Activated CD4-positive, alpha-beta memory T cell treated with anti-CD3 and anti-CD28 coated beads, Interleukin-2, amount 10 ng/mL, durations not matched to agents 7 days and 5 days (primary cell): ENCODE data around the gene RNF144A. TPM values are rescaled to one million over a fixed set of nuclear protein-coding genes. Genes with fewer than 3 reads are reported as not detected.

Experiments used
- CTCF ChIA-PET: fragments of 350-600 bp; sonication (Branson Sonifier 250); formaldehyde crosslinking; loops from one replicate; lab custom pipeline; 2021; ENCODE audit warnings: antibody characterized with exemption, inconsistent platforms; lab: Charles Lee
- POLR2A ChIA-PET: fragments of 350-600 bp; sonication (Branson Sonifier 250); formaldehyde crosslinking; loops from one replicate; lab custom pipeline; 2021; ENCODE audit warnings: antibody characterized with exemption; lab: Charles Lee
- DNase-seq: peaks from one replicate; pipeline ENCODE4 v3.0.0-alpha.2; 2020
- H3K27ac Mint-ChIP-seq: one replicate; pipeline ENCODE4 v1.8.0; 2021; ENCODE audit warnings: mild to moderate bottlenecking, mixed read lengths
- H3K27me3 Mint-ChIP-seq: one replicate; pipeline ENCODE4 v1.8.0; 2021; ENCODE audit warnings: mixed read lengths
- H3K36me3 Mint-ChIP-seq: one replicate; pipeline ENCODE4 v1.8.0; 2021; ENCODE audit warnings: low read depth, mixed read lengths
- H3K4me1 Mint-ChIP-seq: one replicate; pipeline ENCODE4 v1.8.0; 2021; ENCODE audit warnings: mixed read lengths
- H3K4me3 Mint-ChIP-seq: one replicate; pipeline ENCODE4 v1.8.0; 2021; ENCODE audit warnings: mild to moderate bottlenecking, mixed read lengths
- H3K9me3 Mint-ChIP-seq: one replicate; pipeline ENCODE4 v1.8.0; 2021; ENCODE audit warnings: mixed read lengths
- total RNA-seq, 2 experiments: library from RNA; stranded (reverse); gene quantifications; one replicate each; pipeline ENCODE4 v1.2.3, GENCODE V29; 2021

The RNF144A gene
- total RNA-seq, 2 experiments from 2014 or later = 20.0 to 21.0 TPM

GRCh38 chr2:6909431-6910385, 7.5 kb upstream of the RNF144A start:
- ChIA-PET CTCF (interaction anchor here (0.7 to 6.3 kb wide), 7 partner anchors 7 to 47 kb away, joined by 3 to 29 read pairs (median 6); partner anchors contain the start of genes CMPK2 and RSAD2), POLR2A (interaction anchor here (0.7 to 5.1 kb wide), 9 partner anchors 9 to 109 kb away, joined by 3 to 51 read pairs (median 9); partner anchors contain the start of genes CMPK2 and RSAD2)
- peak overlapping the region; percentile 25 for H3K4me3 Mint-ChIP-seq
- H3K27me3 Mint-ChIP-seq = peaks cover 56% of the 10 kb centered on the region
- H3K4me1 Mint-ChIP-seq = peaks cover 81% of the 10 kb centered on the region
- DNase-seq = peak; percentile 66
- peak overlapping the region; percentile 67 for H3K27ac Mint-ChIP-seq
- peaks cover 77% of the 10 kb centered on the region for H3K36me3 Mint-ChIP-seq
- peaks cover 28% of the 10 kb centered on the region for H3K9me3 Mint-ChIP-seq

- Mint-ChIP-seq H3K4me1 (peaks cover 80% of the 10 kb centered on the region), H3K27ac (no peak overlapping the region), H3K9me3 (peaks cover 23% of the 10 kb centered on the region), H3K4me3 (no peak overlapping the region), H3K36me3 (peaks cover 70% of the 10 kb centered on the region), H3K27me3 (peaks cover 68% of the 10 kb centered on the region)
- CTCF ChIA-PET = interaction anchor here (6.3 kb wide), 1 partner anchor 33 kb away, joined by 29 read pairs; the partner anchor contains the start of gene RSAD2
- DNase-seq = no peak
- POLR2A ChIA-PET = interaction anchor here (0.8 to 5.1 kb wide), 4 partner anchors 32 to 46 kb away, joined by 3 to 51 read pairs (median 7); partner anchors contain the start of genes CMPK2 and RSAD2
These were observed 5.5 kb upstream of the RNF144A start for GRCh38 chr2:6911721-6912120.

GRCh38 chr2:6913415-6914157, 3.6 kb upstream of the RNF144A start:
- ChIA-PET POLR2A (interaction anchor here (1.5 kb wide), 1 partner anchor 33 kb away, joined by 3 read pairs; no protein-coding TSS in a partner anchor), CTCF (interaction anchor here (1.1 to 6.3 kb wide), 4 partner anchors 16 to 45 kb away, joined by 3 to 29 read pairs (median 6); partner anchors contain the start of gene RSAD2)
- H3K27me3 Mint-ChIP-seq = peaks cover 54% of the 10 kb centered on the region
- H3K4me1 Mint-ChIP-seq = peaks cover 63% of the 10 kb centered on the region
- peak overlapping the region; percentile 6 for H3K27ac Mint-ChIP-seq
- H3K36me3 Mint-ChIP-seq = peaks cover 52% of the 10 kb centered on the region
- peaks cover 16% of the 10 kb centered on the region for H3K9me3 Mint-ChIP-seq
- peak; percentile 31 for DNase-seq
- H3K4me3 Mint-ChIP-seq = no peak overlapping the region

- H3K4me3 Mint-ChIP-seq = no peak overlapping the region
- peaks cover 60% of the 10 kb centered on the region for H3K4me1 Mint-ChIP-seq
- H3K36me3 Mint-ChIP-seq = peaks cover 51% of the 10 kb centered on the region
- no peak overlapping the region for H3K27ac Mint-ChIP-seq
- peaks cover 11% of the 10 kb centered on the region for H3K9me3 Mint-ChIP-seq
- CTCF ChIA-PET = interaction anchor here (0.9 to 1.5 kb wide), 4 partner anchors 18 to 129 kb away, joined by 3 to 5 read pairs (median 4); no protein-coding TSS in a partner anchor
- H3K27me3 Mint-ChIP-seq = peaks cover 58% of the 10 kb centered on the region
- POLR2A ChIA-PET = interaction anchor here (0.8 to 2.6 kb wide), 3 partner anchors 9 to 48 kb away, joined by 3 to 20 read pairs (median 4); partner anchors contain the start of gene CMPK2
- DNase-seq = no peak
These were observed 2.4 kb upstream of the RNF144A start for GRCh38 chr2:6914828-6915227.

- Mint-ChIP-seq H3K27me3 (peaks cover 54% of the 10 kb centered on the region), H3K36me3 (peaks cover 47% of the 10 kb centered on the region), H3K4me1 (peaks cover 54% of the 10 kb centered on the region), H3K4me3 (no peak overlapping the region), H3K27ac (no peak overlapping the region), H3K9me3 (peaks cover 11% of the 10 kb centered on the region)
- POLR2A ChIA-PET = interaction anchor here (1.1 to 2.6 kb wide), 3 partner anchors 10 to 49 kb away, joined by 3 to 20 read pairs (median 4); partner anchors contain the start of gene CMPK2
- CTCF ChIA-PET = interaction anchor here (0.9 to 4.2 kb wide), 10 partner anchors 7 to 146 kb away, joined by 3 to 24 read pairs (median 8); partner anchors contain the start of genes CMPK2 and RSAD2
- DNase-seq = no peak
These were observed 1.8 kb upstream of the RNF144A start for GRCh38 chr2:6915399-6915798.

- ChIA-PET CTCF (interaction anchor here (0.6 to 4.2 kb wide), 18 partner anchors 8 to 1764 kb away, joined by 3 to 24 read pairs (median 4); partner anchors contain the start of genes CMPK2 and RSAD2), POLR2A (interaction anchor here (0.5 to 2.8 kb wide), 5 partner anchors 10 to 931 kb away, joined by 3 to 21 read pairs (median 11); partner anchors contain the start of genes CMPK2 and RSAD2)
- H3K27ac Mint-ChIP-seq = no peak overlapping the region
These were observed 988 bp upstream of the RNF144A start for GRCh38 chr2:6916224-6916623.

GRCh38 chr2:6916736-6917070, 509 bp upstream of the RNF144A start:
- CTCF ChIA-PET = interaction anchor here (0.7 to 4.2 kb wide), 18 partner anchors 8 to 144 kb away, joined by 3 to 24 read pairs (median 4); partner anchors contain the start of genes CMPK2 and RSAD2
- H3K27me3 Mint-ChIP-seq = peaks cover 43% of the 10 kb centered on the region
- POLR2A ChIA-PET = interaction anchor here (1.1 to 2.8 kb wide), 4 partner anchors 11 to 50 kb away, joined by 3 to 21 read pairs (median 16); partner anchors contain the start of genes CMPK2 and RSAD2
- peaks cover 44% of the 10 kb centered on the region for H3K4me1 Mint-ChIP-seq
- DNase-seq = no peak
- no peak overlapping the region for H3K27ac Mint-ChIP-seq
- H3K9me3 Mint-ChIP-seq = peaks cover 4% of the 10 kb centered on the region
- peaks cover 34% of the 10 kb centered on the region for H3K36me3 Mint-ChIP-seq
- peak overlapping the region; percentile 60 for H3K4me3 Mint-ChIP-seq

More at GRCh38 chr2:6916224-6916623, 988 bp upstream of the RNF144A start:
- DNase-seq = no peak
- H3K9me3 Mint-ChIP-seq = peaks cover 7% of the 10 kb centered on the region
- peak overlapping the region; percentile 60 for H3K4me3 Mint-ChIP-seq
- peaks cover 46% of the 10 kb centered on the region for H3K4me1 Mint-ChIP-seq
- H3K36me3 Mint-ChIP-seq = peaks cover 39% of the 10 kb centered on the region
- H3K27me3 Mint-ChIP-seq = peaks cover 48% of the 10 kb centered on the region

- peaks cover 25% of the 10 kb centered on the region for H3K36me3 Mint-ChIP-seq
- H3K27ac Mint-ChIP-seq = peak overlapping the region; percentile 59
- POLR2A ChIA-PET = interaction anchor here (0.7 to 3.4 kb wide), 8 partner anchors 8 to 777 kb away, joined by 3 to 21 read pairs (median 6); partner anchors contain the start of genes CMPK2 and RSAD2
These were observed 679 bp downstream of the RNF144A start for GRCh38 chr2:6917761-6918421.

GRCh38 chr2:6919901-6920742, 2.9 kb downstream of the RNF144A start:
- H3K4me3 Mint-ChIP-seq = no peak overlapping the region
- ChIA-PET CTCF (interaction anchor here (0.9 to 4.2 kb wide), 4 partner anchors 23 to 122 kb away, joined by 3 to 24 read pairs (median 10); partner anchors contain the start of genes CMPK2 and RSAD2), POLR2A (interaction anchor here (1.0 to 3.4 kb wide), 4 partner anchors 10 to 55 kb away, joined by 3 to 20 read pairs (median 11); partner anchors contain the start of gene CMPK2)
- H3K36me3 Mint-ChIP-seq = peaks cover 14% of the 10 kb centered on the region
- no peaks in the 10 kb centered on the region for H3K9me3 Mint-ChIP-seq
- DNase-seq = no peak
- H3K27me3 Mint-ChIP-seq = peaks cover 19% of the 10 kb centered on the region
- H3K4me1 Mint-ChIP-seq = peaks cover 25% of the 10 kb centered on the region
- H3K27ac Mint-ChIP-seq = no peak overlapping the region

More at GRCh38 chr2:6917761-6918421, 679 bp downstream of the RNF144A start:
- peak overlapping the region; percentile 59 for H3K4me3 Mint-ChIP-seq
- H3K27me3 Mint-ChIP-seq = peaks cover 33% of the 10 kb centered on the region
- H3K4me1 Mint-ChIP-seq = peaks cover 38% of the 10 kb centered on the region
- CTCF ChIA-PET = interaction anchor here (0.7 to 4.2 kb wide), 11 partner anchors 8 to 126 kb away, joined by 3 to 24 read pairs (median 4); partner anchors contain the start of genes CMPK2 and RSAD2
- no peaks in the 10 kb centered on the region for H3K9me3 Mint-ChIP-seq
- no peak for DNase-seq

- Mint-ChIP-seq H3K4me1 (peaks cover 21% of the 10 kb centered on the region), H3K27ac (no peak overlapping the region), H3K36me3 (peaks cover 17% of the 10 kb centered on the region), H3K4me3 (no peak overlapping the region), H3K27me3 (peaks cover 15% of the 10 kb centered on the region), H3K9me3 (no peaks in the 10 kb centered on the region)
- CTCF ChIA-PET = interaction anchor here (1.0 to 3.0 kb wide), 3 partner anchors 24 to 124 kb away, joined by 3 to 16 read pairs (median 4); partner anchors contain the start of gene CMPK2
- no peak for DNase-seq
- POLR2A ChIA-PET = interaction anchor here (1.0 to 3.4 kb wide), 2 partner anchors 9 to 11 kb away, joined by 3 to 14 read pairs; no protein-coding TSS in a partner anchor
These were observed 3.5 kb downstream of the RNF144A start for GRCh38 chr2:6920743-6921064.
